HG02981 (cell line): ENCODE results near the gene COMP.
"Not testable (repeated sequence)": the region's sequence is repeated elsewhere in the genome, so short reads cannot be mapped to it uniquely, and the experiment has no call there.

Experiments
- ATAC-seq: cut with Tn5 transposase; IDR thresholded peaks from one replicate; pipeline ENCODE4 v1.9.1; 2021; ENCODE audit warnings: mild to moderate bottlenecking, moderate library complexity; ENCODE audit not compliant: unreplicated experiment

The COMP gene

DNA sequence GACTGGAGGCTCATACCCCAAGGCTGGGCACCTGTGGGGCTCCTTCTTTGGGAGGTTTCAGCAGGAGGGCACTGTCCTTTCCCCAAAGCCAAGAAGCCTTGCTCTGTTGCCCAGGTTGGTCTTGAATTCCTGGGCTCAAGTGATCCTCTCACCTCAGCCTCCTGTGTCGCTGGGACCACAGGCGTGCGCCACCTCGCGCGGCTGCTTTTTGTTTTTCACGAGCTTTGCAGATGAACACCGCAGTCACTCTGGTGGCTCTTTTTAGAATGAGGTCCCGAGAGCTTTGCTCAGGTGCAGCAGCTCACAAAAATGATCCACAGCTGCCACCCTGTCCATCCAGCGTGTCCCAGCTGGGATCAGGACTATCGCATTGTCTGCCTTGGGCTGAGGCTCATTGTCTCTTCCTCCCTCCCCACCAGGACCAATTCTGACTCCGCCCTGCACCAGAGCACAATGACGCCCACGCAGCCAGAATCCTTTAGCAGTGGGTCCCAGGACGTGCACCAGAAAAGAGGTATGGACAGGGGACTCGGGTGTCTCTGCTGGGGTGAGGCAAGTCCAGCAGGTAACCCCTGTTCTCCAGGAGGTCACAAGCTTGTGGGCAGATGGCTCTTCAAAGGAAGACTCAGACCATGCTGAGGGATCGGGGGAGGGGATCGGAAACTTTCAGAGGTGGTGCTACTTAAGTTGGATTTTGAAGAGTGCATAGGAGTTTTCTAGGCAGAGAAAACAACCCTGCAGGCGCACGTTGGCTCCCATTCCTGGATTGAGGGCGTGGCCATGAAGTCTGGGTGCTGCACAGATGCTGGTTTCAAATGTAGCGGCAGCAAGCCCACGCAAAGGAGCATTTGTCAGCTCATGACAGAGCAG, 41.5 kb downstream of the COMP start:
- ATAC-seq = no peak

DNA sequence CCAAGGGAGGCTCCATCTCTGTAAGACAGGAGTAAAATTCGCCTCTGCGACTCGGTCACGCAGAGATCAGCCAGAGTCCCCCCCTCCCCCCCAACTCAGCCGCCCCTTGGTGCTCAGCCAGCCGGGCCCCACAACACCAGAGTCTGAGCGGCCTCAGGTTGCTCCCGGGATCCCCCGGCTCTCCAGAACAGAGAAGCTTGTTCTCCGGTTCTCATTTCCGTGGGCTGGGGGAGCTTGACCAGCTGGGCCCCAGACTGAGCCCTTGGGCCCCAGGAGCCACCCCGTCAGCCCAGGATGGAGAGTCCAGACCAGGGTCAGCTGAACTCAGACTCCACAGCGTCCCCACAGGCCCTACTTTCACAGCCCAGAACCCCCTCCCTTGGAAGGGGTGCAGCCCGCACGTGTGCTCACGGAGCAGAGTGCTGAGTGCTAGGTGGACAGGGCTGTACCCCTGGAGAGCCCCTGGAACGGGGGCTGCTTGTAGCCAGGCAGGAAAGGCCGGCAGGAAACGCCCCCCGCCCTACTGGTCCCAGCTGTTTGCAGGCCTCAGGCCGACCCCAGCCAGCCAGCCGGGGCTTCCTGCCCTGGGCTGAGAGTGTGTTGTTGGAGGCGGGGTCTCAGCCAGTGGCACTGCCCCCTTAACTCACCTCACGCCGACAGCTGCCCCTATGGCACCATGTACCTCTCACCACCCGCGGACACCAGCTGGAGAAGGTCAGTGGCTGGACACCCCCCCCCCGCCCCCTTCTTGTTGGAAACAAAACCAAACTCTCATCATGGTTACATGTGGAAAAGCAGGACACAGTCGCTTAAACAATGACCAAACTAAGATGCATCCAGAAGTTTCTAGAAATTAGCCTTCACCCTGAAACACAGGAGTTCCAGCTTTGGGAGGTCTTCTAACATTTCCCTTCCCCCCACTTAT, 44.4 kb downstream of the COMP start:
- ATAC-seq = no peak

DNA sequence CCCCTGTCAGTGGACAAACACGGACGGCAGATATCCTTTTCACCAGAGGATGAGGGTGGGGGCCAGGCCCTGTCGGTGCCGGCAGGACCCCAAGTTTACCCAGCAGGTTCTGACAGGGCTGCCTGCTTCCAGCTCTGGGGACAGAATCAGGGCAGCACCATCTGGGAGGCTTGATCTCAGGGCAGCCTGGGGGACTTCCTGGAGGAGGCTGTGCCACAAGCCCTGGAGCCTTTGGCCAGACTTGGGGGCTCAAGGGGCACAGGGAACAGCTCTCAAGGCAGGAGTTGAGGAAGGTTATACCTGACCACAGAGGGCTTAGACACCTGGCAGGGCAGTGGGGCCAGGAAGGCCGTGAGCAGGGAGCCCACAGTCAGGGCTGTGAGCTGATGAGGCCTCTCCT, 45.2 kb downstream of the COMP start:
- no peak for ATAC-seq

- ATAC-seq = no peak
These were observed 45.9 kb downstream of the COMP start for GRCh38 chr19:18745012-18745735.

GRCh38 chr19:18743784-18744418, 47.2 kb downstream of the COMP start:
- ATAC-seq = no peak

GRCh38 chr19:18742838-18743783, 48.0 kb downstream of the COMP start:
- ATAC-seq = no peak

DNA sequence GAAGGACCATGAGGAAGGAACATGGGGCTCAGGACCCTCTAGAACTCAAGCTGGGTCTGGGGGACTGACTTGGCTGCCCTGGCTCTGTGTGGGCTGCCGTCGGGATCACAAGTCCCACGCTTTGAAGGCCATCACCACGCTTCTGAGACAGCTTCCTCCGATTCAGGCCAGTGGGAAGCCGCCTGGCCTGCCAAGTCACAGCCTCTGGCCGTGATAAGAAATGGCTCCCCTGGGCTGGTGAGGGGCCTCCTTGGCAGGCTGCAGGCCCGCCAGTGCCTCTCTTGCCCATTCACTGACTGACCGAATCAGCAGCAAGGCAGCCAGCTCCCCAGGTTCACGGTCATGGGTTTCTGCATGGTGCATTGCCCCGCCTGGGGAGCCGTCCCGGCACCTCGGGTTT, 48.8 kb downstream of the COMP start:
- no peak for ATAC-seq

DNA sequence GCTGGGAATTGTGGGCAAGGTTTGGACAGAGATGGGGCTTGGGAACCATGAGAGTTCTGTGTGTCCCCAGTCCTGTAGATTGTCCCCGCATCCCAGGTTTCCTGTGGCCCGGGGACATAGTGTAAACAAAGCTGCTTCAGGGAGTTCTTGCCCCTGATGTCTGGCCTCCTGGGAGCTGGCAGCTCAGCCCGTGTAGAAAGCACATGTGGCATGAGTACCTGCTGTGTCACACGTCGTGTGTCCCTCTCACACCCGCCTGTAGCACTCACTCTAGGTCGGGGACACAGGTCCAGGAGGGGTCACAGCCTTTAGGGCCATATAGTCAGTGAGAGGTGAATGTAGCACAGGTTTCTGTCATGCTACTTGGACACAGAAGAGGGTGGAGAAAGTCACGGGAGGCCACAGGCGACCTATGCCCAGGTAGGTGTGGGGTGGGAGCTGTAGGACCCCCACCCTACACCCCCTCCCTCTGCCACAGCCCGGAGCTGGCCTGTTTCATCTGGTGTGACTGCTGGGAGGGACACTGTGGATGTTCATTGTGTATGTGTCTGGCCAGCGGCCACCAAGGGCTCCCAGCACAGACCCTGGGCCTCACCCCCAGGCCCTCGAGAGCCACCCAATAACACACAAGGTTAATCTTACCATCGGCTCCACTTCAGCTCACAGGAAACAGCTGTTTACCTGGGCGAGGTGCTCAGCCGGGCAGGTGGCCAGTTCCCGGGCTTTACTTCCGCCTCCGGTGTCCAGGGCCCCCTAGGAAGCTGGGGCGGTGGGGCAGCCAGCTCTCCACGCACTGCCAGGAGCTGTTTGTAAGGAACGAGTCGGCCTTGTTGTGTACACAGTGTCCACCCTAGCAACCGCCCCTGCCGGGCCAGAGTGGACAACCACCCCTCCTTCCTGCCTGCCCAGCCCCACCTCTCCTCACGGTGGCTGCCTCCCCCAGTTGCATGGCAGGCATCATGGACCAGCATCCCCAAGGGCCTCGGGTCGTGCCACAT, 49.7 kb downstream of the COMP start:
- no peak for ATAC-seq

DNA sequence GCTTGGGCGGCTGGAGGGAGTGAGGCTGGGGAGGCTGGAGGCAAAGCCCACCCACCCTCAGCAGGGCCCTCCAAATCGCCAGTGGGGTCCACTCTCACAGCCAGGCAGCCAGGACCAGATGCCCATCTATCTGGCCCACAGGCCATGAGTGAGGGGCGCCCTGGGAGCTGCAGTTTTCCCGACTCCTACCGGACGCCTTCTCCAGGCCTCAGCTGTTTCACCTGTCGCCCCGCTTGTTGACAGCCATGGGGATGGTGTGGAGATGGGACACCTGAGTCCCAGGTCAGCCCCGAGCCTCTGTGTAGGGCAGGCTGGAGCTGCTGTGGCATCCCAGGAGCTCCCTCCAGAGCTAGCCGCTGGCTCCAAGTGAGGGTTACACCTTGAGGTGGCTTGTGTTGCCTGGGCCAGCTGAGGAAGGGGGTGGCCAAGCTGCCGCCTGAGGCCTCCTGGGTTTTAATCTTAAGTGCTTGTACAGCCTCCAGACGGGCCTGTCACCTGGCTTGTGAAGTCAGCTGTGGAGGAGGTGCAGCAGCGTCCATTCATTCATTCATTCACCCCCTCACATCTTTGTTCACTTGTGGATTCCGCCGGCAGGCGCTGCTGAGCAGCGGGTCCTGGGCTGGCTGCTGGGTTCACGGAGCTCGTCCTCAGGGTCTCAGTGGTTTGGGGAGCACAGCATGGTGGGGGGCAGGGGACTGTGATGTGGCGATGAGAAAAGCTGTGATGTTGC, 52.0 kb downstream of the COMP start:
- ATAC-seq = no peak

- ATAC-seq = no peak
These were observed 53.2 kb downstream of the COMP start for GRCh38 chr19:18737954-18738351.

GRCh38 chr19:18737337-18737953, 53.7 kb downstream of the COMP start:
- ATAC-seq = no peak

DNA sequence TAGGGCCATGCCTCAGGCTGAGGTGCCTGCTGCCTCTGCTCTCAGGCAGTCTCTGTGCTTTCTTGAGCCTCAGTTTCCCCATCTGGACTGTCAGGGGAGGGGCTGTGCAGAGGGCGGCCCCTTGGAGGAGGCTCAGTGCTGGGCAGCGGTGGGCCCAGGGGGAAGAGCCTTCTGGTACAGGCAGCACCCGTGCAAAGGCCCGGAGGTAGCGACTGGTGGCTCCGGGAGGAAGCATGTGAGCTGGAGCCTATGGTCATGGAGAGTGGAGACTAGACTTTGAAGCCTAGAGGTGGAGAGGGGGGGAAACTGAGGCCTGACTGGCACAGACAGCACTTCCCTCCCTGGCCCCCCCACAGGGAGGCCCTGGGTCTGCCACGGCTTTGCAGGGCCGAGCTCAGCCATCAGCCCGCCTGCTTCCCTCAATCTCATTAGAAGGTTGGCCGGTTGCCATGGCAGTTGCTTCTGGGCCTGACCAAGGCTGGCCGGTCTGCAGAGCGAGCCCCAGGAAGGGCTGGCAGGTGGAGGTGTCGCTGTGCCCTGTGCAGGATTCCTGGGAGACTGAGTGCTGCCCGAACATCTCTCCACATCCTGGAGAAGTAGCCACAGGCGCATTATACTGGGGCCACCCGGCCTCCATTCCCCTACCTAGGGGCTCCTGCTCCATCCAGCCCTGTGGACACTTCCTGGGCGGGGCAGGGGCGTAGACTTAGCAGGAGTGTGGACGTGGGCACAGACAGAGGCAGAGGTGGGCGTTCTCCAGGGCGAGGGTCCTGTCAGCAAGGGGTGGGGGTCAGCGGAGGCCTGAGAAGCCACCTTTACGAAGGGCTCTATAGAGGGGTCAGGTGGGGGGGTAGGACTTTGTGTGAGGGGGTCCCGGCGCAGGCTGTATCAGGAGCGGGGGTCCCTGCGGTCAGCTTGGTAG, 54.4 kb downstream of the COMP start:
- no peak for ATAC-seq

DNA sequence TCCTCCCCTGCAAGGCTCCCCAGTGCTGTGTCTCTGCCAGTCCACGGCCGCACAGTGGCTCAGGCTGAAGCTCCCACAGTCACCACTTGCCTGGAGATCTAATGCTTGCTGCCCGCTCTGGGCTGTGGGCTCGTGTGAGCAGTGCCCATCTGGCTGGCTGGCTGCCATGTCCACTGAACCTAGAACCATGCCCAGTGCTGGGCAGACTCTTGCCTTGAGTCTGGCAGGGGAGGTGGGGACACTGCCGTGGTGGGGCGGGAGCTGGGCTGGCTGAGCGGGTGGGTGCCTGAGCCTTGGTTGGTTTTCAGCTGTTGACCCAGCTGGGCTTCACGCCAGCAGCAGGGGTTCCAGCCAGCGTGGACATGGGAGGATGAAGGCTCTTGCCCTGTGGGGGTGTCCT, 55.4 kb downstream of the COMP start:
- no peak for ATAC-seq

DNA sequence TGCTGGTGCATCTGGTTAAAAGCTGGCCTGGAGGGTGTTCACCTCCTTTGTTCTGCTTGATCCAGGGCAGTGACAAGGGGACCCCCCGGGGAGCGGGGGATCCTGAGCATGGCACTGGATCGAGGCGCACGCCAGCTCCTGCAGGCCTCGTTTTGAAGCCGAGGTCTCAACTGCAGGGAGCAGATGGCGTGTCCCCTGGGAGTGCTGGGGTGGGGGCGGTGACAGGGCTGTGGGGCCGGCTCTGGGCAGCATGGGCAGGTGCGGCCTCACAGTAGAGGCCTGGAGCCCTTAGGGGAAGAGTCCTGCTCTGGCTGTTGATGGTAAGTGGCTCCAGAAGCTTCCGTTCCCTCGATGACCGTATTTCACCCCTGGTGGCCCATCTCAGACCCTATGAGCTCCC, 55.8 kb downstream of the COMP start:
- ATAC-seq = no peak

GRCh38 chr19:18733762-18734332, 57.3 kb downstream of the COMP start:
- not testable (repeated sequence) for ATAC-seq

DNA sequence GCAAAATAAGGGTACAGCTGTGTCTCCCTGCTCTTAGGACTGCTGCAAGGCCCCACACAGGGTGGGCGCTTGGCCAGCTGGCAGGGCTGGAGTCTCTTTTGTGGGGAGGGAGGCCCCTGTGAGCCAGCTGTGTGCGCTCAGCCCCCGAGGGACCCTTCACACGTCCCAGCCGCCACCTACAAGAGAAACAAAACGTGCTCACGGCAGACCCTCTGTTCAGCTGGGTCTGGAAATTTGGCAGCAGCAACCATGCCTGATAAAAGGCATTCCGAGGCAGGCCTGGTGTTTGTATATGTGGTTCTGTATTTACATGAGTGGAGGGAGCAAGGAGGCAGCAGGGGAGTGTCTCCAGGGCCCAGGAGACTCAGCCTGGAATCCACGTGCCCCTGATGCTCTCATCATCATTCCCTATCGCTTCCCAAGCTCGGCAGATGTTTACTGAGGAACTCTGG, 57.9 kb downstream of the COMP start:
- no peak for ATAC-seq
